Measurements from ENCODE around the gene CST3. TPM values are rescaled to one million over a fixed set of nuclear protein-coding genes. Genes with fewer than 3 reads are reported as not detected.

CST3 gene
- total RNA-seq, 1 donor from 2014 or later: 1,106 TPM

GRCh38 chr20:23658989-23659609, 21.3 kb upstream of the CST3 start:
- H3K9me3 ChIP-seq: no peaks in the 10 kb centered on the region
- H3K27me3 ChIP-seq: no peaks in the 10 kb centered on the region
- H3K4me3 ChIP-seq: no peak overlapping the region
- peak in 1 of 2 donors; percentile 43 for DNase-seq (ENCODE audit: extremely low spot score in 2 of 2)
- peaks cover 25% of the 10 kb centered on the region for H3K4me1 ChIP-seq
- H3K36me3 ChIP-seq: no peaks in the 10 kb centered on the region
- no peak overlapping the region for H3K27ac ChIP-seq
- intact Hi-C loops (cut with DNase I): no loop called here
- TF ChIP-seq POLR2A (IDR thresholded peaks at IDR 0.05): no peak
- TF ChIP-seq POLR2AphosphoS5 (IDR thresholded peaks at IDR 0.05; ENCODE audit: insufficient read depth in 1 of 2, low read depth in 1 of 2): no peak
- TF ChIP-seq CTCF (IDR thresholded peaks at IDR 0.05): no peak

- Histone ChIP-seq H3K4me3 (no peak overlapping the region), H3K4me1 (peaks cover 30% of the 10 kb centered on the region), H3K36me3 (no peaks in the 10 kb centered on the region), H3K9me3 (no peaks in the 10 kb centered on the region), H3K27ac (no peak overlapping the region), H3K27me3 (no peaks in the 10 kb centered on the region)
- TF ChIP-seq POLR2A (IDR thresholded peaks at IDR 0.05) (no peak), CTCF (IDR thresholded peaks at IDR 0.05) (no peak), POLR2AphosphoS5 (IDR thresholded peaks at IDR 0.05; ENCODE audit: insufficient read depth in 1 of 2, low read depth in 1 of 2) (no peak)
- DNase-seq (ENCODE audit: extremely low spot score in 2 of 2): no peak
- intact Hi-C loops (cut with DNase I): no loop called here
These were observed 20.6 kb upstream of the CST3 start for GRCh38 chr20:23658336-23658735.

GRCh38 chr20:23657202-23657601, 19.4 kb upstream of the CST3 start:
- no peak for TF ChIP-seq POLR2AphosphoS5 (IDR thresholded peaks at IDR 0.05; ENCODE audit: insufficient read depth in 1 of 2, low read depth in 1 of 2)
- no peak for TF ChIP-seq POLR2A (IDR thresholded peaks at IDR 0.05)
- no peak for TF ChIP-seq CTCF (IDR thresholded peaks at IDR 0.05)
- peaks cover 31% of the 10 kb centered on the region for H3K4me1 ChIP-seq

GRCh38 chr20:23656372-23656771, 18.6 kb upstream of the CST3 start:
- DNase-seq (ENCODE audit: extremely low spot score in 2 of 2): no peak
- Histone ChIP-seq H3K27me3 (no peaks in the 10 kb centered on the region), H3K27ac (peak overlapping the region; percentile 69), H3K36me3 (no peaks in the 10 kb centered on the region), H3K4me3 (peak overlapping the region in 1 of 2 donors; percentile 15), H3K4me1 (peaks cover 31% of the 10 kb centered on the region), H3K9me3 (no peaks in the 10 kb centered on the region)
- intact Hi-C loops (cut with DNase I): no loop called here
- TF ChIP-seq CTCF (IDR thresholded peaks at IDR 0.05): no peak
- no peak for TF ChIP-seq POLR2AphosphoS5 (IDR thresholded peaks at IDR 0.05; ENCODE audit: insufficient read depth in 1 of 2, low read depth in 1 of 2)
- no peak for TF ChIP-seq POLR2A (IDR thresholded peaks at IDR 0.05)

More at GRCh38 chr20:23657202-23657601, 19.4 kb upstream of the CST3 start:
- Histone ChIP-seq H3K27ac (no peak overlapping the region), H3K9me3 (no peaks in the 10 kb centered on the region), H3K4me3 (no peak overlapping the region), H3K27me3 (no peaks in the 10 kb centered on the region), H3K36me3 (no peaks in the 10 kb centered on the region)
- intact Hi-C loops (cut with DNase I): no loop called here
- DNase-seq (ENCODE audit: extremely low spot score in 2 of 2): peak; percentile 49

- peaks cover 31% of the 10 kb centered on the region for H3K4me1 ChIP-seq
- no peaks in the 10 kb centered on the region for H3K36me3 ChIP-seq
- no peaks in the 10 kb centered on the region for H3K27me3 ChIP-seq
- H3K27ac ChIP-seq: peak overlapping the region; percentile 69
- intact Hi-C loops (cut with DNase I): no loop called here
- no peak for TF ChIP-seq POLR2A (IDR thresholded peaks at IDR 0.05)
- peak in 1 of 2 donors; percentile 29 for TF ChIP-seq POLR2AphosphoS5 (IDR thresholded peaks at IDR 0.05; ENCODE audit: insufficient read depth in 1 of 2, low read depth in 1 of 2)
- H3K4me3 ChIP-seq: peak overlapping the region; percentile 13 to 15
- DNase-seq (ENCODE audit: extremely low spot score in 2 of 2): peak; percentile 88 to 91
- H3K9me3 ChIP-seq: no peaks in the 10 kb centered on the region
These were observed 17.9 kb upstream of the CST3 start for GRCh38 chr20:23655491-23656211.

All from vagina (tissue), 2 donors.